A549 (cell line): ENCODE data around the gene DARS2. TPM values are rescaled to one million over a fixed set of nuclear protein-coding genes. Genes with fewer than 3 reads are reported as not detected.

Source experiments
- ATAC-seq, 2 experiments: fragments of 200-7000 bp in 1 of 2; fragments of >200 bp in 1 of 2; cut with Nextera tagmentation in 1 of 2; cut with Tn5 transposase in 1 of 2; 3 replicates each; pipeline versions ENCODE4 v1.8.0 to v1.9.1; 2018 to 2020; ENCODE audit warnings: mild to moderate bottlenecking in 1 of 2, moderate library complexity in 1 of 2
- CTCF ChIA-PET: fragments of 300-600 bp; sonication (Branson Sonifier 250); formaldehyde crosslinking; extraction: SDS; loops from one replicate; lab custom pipeline; 2021; ENCODE audit warnings: antibody characterized with exemption, inconsistent platforms; lab: Yijun Ruan, JAX
- POLR2A ChIA-PET: fragments of 350-600 bp; formaldehyde crosslinking; extraction: SDS; loops from one replicate; lab custom pipeline; 2021; ENCODE audit warnings: antibody characterized with exemption, inconsistent platforms; lab: Yijun Ruan, JAX
- DNase-seq, 2 experiments: peaks; one replicate each; pipeline versions ENCODE4 v3.0.0 to v3.0.0-alpha.2; 2011 to 2016; ENCODE audit warnings: low read depth in 1 of 2, low spot score in 1 of 2
- FAIRE-seq: peaks from 2 replicates; lab custom pipeline; 2011; peaks lifted over from hg19 to GRCh38; lab: Jason Lieb, UNC
- H3K27ac ChIP-seq, 2 experiments: fragments of >200 bp; sonication (Bioruptor Twin); formaldehyde crosslinking; 3 replicates each; pipeline ENCODE4 v1.5.1; 2016 to 2017
- H3K4me1 ChIP-seq: fragments of >200 bp; sonication (Bioruptor Twin); formaldehyde crosslinking; 3 replicates; pipeline ENCODE4 v1.6.1; 2016
- H3K4me2 ChIP-seq: fragments of >200 bp; sonication (Bioruptor Twin); formaldehyde crosslinking; 3 replicates; pipeline ENCODE4 v1.6.1; 2016
- H3K4me3 ChIP-seq: fragments of >200 bp; sonication (Bioruptor Twin); formaldehyde crosslinking; 3 replicates; pipeline ENCODE4 v1.5.1; 2016
- H3K9me3 ChIP-seq: fragments of >200 bp; sonication (Bioruptor Twin); formaldehyde crosslinking; 3 replicates; pipeline ENCODE4 v1.6.1; 2016
- ATOH8 ChIP-seq: fragments of 250-450 bp; sonication (Bioruptor Pico); IDR thresholded peaks from 2 replicates; pipeline ENCODE4 v1.5.0; 2020; ENCODE audit warnings: low read depth, mild to moderate bottlenecking, moderate library complexity
- CEBPB ChIP-seq, 2 experiments: fragments of >200 bp in 1 of 2; sonication (Bioruptor Twin) in 1 of 2; formaldehyde crosslinking in 1 of 2; IDR thresholded peaks; 2 replicates each; pipeline ENCODE4 v1.6.1; 2012 to 2016
- CHD2 ChIP-seq: fragments of 150-350 bp; IDR thresholded peaks from 2 replicates; pipeline ENCODE4 v1.6.1; 2014; ENCODE audit warnings: low read length; ENCODE audit not compliant: partially characterized antibody
- CHD4 ChIP-seq: fragments of 200-600 bp; sonication (generic); IDR thresholded peaks from 2 replicates; pipeline ENCODE4 v1.6.1; 2016; ENCODE audit warnings: antibody characterized with exemption, mild to moderate bottlenecking, borderline replicate concordance
- CTCF ChIP-seq: fragments of >200 bp; sonication (Bioruptor Twin); formaldehyde crosslinking; IDR thresholded peaks from 3 replicates; pipeline ENCODE4 v1.5.1; 2016
- E2F6 ChIP-seq: IDR thresholded peaks from 2 replicates; pipeline ENCODE4 v1.6.1; 2012; ENCODE audit warnings: low read depth, borderline replicate concordance
- EHF ChIP-seq: fragments of 250-450 bp; sonication (Bioruptor Pico); IDR thresholded peaks from 2 replicates; pipeline ENCODE4 v1.5.0; 2020; ENCODE audit warnings: mild to moderate bottlenecking
- ELK1 ChIP-seq: fragments of 150-350 bp; IDR thresholded peaks from 2 replicates; pipeline ENCODE4 v1.6.1; 2014; ENCODE audit warnings: low read depth, mild to moderate bottlenecking, low read length
- ESRRA ChIP-seq: fragments of 150-350 bp; IDR thresholded peaks from 2 replicates; pipeline ENCODE4 v1.6.1; 2014; ENCODE audit warnings: mild to moderate bottlenecking, low read length, borderline replicate concordance
- FOSB ChIP-seq: fragments of 250-450 bp; sonication (Bioruptor Pico); IDR thresholded peaks from 2 replicates; pipeline ENCODE4 v1.5.0; 2020; ENCODE audit warnings: mild to moderate bottlenecking, moderate library complexity
- GATA3 ChIP-seq: IDR thresholded peaks from 2 replicates; pipeline ENCODE4 v1.6.1; 2012; ENCODE audit warnings: borderline replicate concordance
- HDAC2 ChIP-seq: fragments of 200-600 bp; sonication (generic); IDR thresholded peaks from 2 replicates; pipeline ENCODE4 v1.6.1; 2016
- HES2 ChIP-seq: fragments of >200 bp; sonication (Bioruptor Twin); formaldehyde crosslinking; IDR thresholded peaks from 2 replicates; pipeline ENCODE4 v1.6.1; 2016
- HEYL ChIP-seq: fragments of 250-450 bp; sonication (Bioruptor Pico); IDR thresholded peaks from 2 replicates; pipeline ENCODE4 v1.8.0; 2021; ENCODE audit warnings: mild to moderate bottlenecking, moderate library complexity
- HOXA7 ChIP-seq: fragments of 250-450 bp; sonication (Bioruptor Pico); IDR thresholded peaks from 2 replicates; pipeline ENCODE4 v1.5.0; 2020; ENCODE audit warnings: mild to moderate bottlenecking, moderate library complexity
- HOXB13 ChIP-seq: fragments of 250-450 bp; sonication (Bioruptor Pico); IDR thresholded peaks from 2 replicates; pipeline ENCODE4 v1.5.0; 2020; ENCODE audit warnings: low read depth, mild to moderate bottlenecking, moderate library complexity
- MAFK ChIP-seq: fragments of 450-650 bp; IDR thresholded peaks from 2 replicates; pipeline ENCODE4 v1.6.1; 2014; ENCODE audit not compliant: partially characterized antibody
- MAX ChIP-seq: IDR thresholded peaks from 2 replicates; pipeline ENCODE4 v1.6.1; 2012
- MYC ChIP-seq: IDR thresholded peaks from 2 replicates; pipeline ENCODE4 v1.6.1; 2012; ENCODE audit warnings: mild to moderate bottlenecking, inconsistent platforms, low read length, improper control_type of control experiment, borderline replicate concordance
- NPAS2 ChIP-seq: fragments of 250-450 bp; sonication (Bioruptor Pico); IDR thresholded peaks from 2 replicates; pipeline ENCODE4 v1.8.0; 2022; ENCODE audit warnings: mild to moderate bottlenecking, moderate library complexity, borderline replicate concordance
- PHF8 ChIP-seq: fragments of 200-600 bp; sonication (generic); IDR thresholded peaks from 2 replicates; pipeline ENCODE4 v1.6.1; 2016; ENCODE audit warnings: low read depth, mild to moderate bottlenecking, antibody characterized with exemption, moderate library complexity, borderline replicate concordance
- POLR2A ChIP-seq: IDR thresholded peaks from 2 replicates; pipeline ENCODE4 v1.6.1; 2012; ENCODE audit warnings: mild to moderate bottlenecking, low read length
- POLR2AphosphoS2 ChIP-seq: conservative IDR thresholded peaks from 2 replicates; pipeline ENCODE4 v1.6.1; 2012; ENCODE audit warnings: low read length, improper control_type of control experiment, inconsistent platforms
- RAD21 ChIP-seq, 2 experiments: fragments of >200 bp in 1 of 2; sonication (Bioruptor Twin) in 1 of 2; formaldehyde crosslinking in 1 of 2; IDR thresholded peaks in 1 of 2; conservative IDR thresholded peaks in 1 of 2; 2 replicates in 1 of 2; 3 replicates in 1 of 2; pipeline ENCODE4 v1.6.1; 2012 to 2018; ENCODE audit warnings: inconsistent platforms in 1 of 2
- RARB ChIP-seq: fragments of 250-450 bp; sonication (Bioruptor Pico); IDR thresholded peaks from 2 replicates; pipeline ENCODE4 v1.8.0; 2021; ENCODE audit warnings: mild to moderate bottlenecking, moderate library complexity
- RCOR1 ChIP-seq: fragments of 150-350 bp; IDR thresholded peaks from 2 replicates; pipeline ENCODE4 v1.6.1; 2014; ENCODE audit warnings: antibody characterized with exemption, low read length, low read depth
- RFX5 ChIP-seq: fragments of 450-650 bp; IDR thresholded peaks from 2 replicates; pipeline ENCODE4 v1.7.1; 2014; ENCODE audit warnings: antibody characterized with exemption, mild to moderate bottlenecking, moderate library complexity
- SMC3 ChIP-seq: fragments of >200 bp; sonication (Bioruptor Twin); formaldehyde crosslinking; IDR thresholded peaks from 3 replicates; pipeline ENCODE4 v1.6.1; 2018; ENCODE audit warnings: inconsistent platforms
- TFCP2L1 ChIP-seq: fragments of 250-450 bp; sonication (Bioruptor Pico); IDR thresholded peaks from 2 replicates; pipeline ENCODE4 v1.5.0; 2021; ENCODE audit warnings: mild to moderate bottlenecking
- TP53 ChIP-seq: fragments of 250-450 bp; sonication (Bioruptor Pico); IDR thresholded peaks from 2 replicates; pipeline ENCODE4 v1.5.0; 2021; ENCODE audit warnings: mild to moderate bottlenecking, moderate library complexity
- ZC3H11A ChIP-seq: fragments of 450-650 bp; IDR thresholded peaks from 2 replicates; pipeline ENCODE4 v1.6.1; 2014; ENCODE audit warnings: antibody characterized with exemption, mild to moderate bottlenecking
- ZFP36 ChIP-seq: fragments of 450-650 bp; IDR thresholded peaks from 2 replicates; pipeline ENCODE4 v1.6.1; 2014; ENCODE audit warnings: borderline replicate concordance; ENCODE audit not compliant: partially characterized antibody
- WGBS: methylation state at CpG from one replicate; pipeline ENCODE4 v1.1.6; 2017; ENCODE audit errors: missing lambda C conversion rate; 5-methylcytosine and 5-hydroxymethylcytosine counted together
- polyA plus RNA-seq, 4 experiments: library from polyadenylated mRNA; depleted of rRNA in 3 of 4; stranded (reverse); fragments of >200 nt; fragmentation: RNase III in 1 of 4; extraction: RNeasy Plus Mini Kit Qiagen cat#74134 plus additional on column Dnase treatment in 1 of 4; gene quantifications; 2 replicates in 3 of 4; 3 replicates in 1 of 4; pipeline ENCODE4 v1.2.3, GENCODE V29; 2011 to 2017

The DARS2 gene
- polyA plus RNA-seq, 2 of the 4 experiments (the other 2 are of a cell fraction) = 43.1 to 70.4 TPM

GRCh38 chr1:173867141-173867752, 42.8 kb downstream of the DARS2 start (continued):
- no peak for TF ChIP-seq ELK1
- no peak for TF ChIP-seq HEYL
- peak; percentile 73 for TF ChIP-seq HOXA7 (CRISPR knock-in tag)
- no peak for TF ChIP-seq RFX5
- TF ChIP-seq POLR2AphosphoS2 = no peak
- no peak for TF ChIP-seq EHF
- peak; percentile 58 for TF ChIP-seq RARB (CRISPR knock-in tag)
- TF ChIP-seq MAFK = peak; percentile 11
- TF ChIP-seq CEBPB (IDR thresholded peaks at IDR 0.05) = no peak
- TF ChIP-seq TFCP2L1 (CRISPR knock-in tag) = 0 out of 2 replicates have a peak, but pooled peaks have one; percentile 34
- TF ChIP-seq HDAC2 = no peak
- TF ChIP-seq RCOR1 = no peak

GRCh38 chr1:173867753-173868265, 43.3 kb downstream of the DARS2 start, which contains the start of gene GAS5:
TSS of gene GAS5 (minus strand) at chr1:173867989.
- peaks cover 30% of the 10 kb centered on the region for H3K4me1 ChIP-seq
- peak; percentile 37; the same call in 1 of the 2 replicates for TF ChIP-seq GATA3
- TF ChIP-seq CHD4 = no peak
- no peak for TF ChIP-seq ZC3H11A
- TF ChIP-seq RFX5 = peak; percentile 63; the same call in 1 of the 2 replicates
- no peak for TF ChIP-seq HOXB13 (CRISPR knock-in tag)
- no peak for TF ChIP-seq MAFK
- no peak for TF ChIP-seq HES2
- no peak for TF ChIP-seq CHD2
- peak; percentile 85 for TF ChIP-seq FOSB (CRISPR knock-in tag)
- no peak for TF ChIP-seq ELK1
- TF ChIP-seq HDAC2 = no peak
- TF ChIP-seq CTCF = no peak
- TF ChIP-seq HOXA7 (CRISPR knock-in tag) = peak; percentile 28; the same call in 1 of the 2 replicates
- peak; percentile 95 for TF ChIP-seq PHF8
- TF ChIP-seq ZFP36 = no peak
- no peak for TF ChIP-seq RCOR1
- TF ChIP-seq MAX = peak; percentile 96
- no peak for TF ChIP-seq ESRRA
- TF ChIP-seq E2F6 = 0 out of 2 replicates have a peak, but pooled peaks have one; percentile 10
- TF ChIP-seq ATOH8 (CRISPR knock-in tag) = no peak
- TF ChIP-seq EHF = no peak
- TF ChIP-seq TP53 (CRISPR knock-in tag) = peak; percentile 72
- no peak for TF ChIP-seq NPAS2
- TF ChIP-seq SMC3 = no peak
- peak; percentile 29; the same call in 1 of the 2 replicates for TF ChIP-seq TFCP2L1 (CRISPR knock-in tag)
- peak; percentile 88; the same call in 1 of the 2 replicates for TF ChIP-seq MYC
- peak; percentile 99 for TF ChIP-seq POLR2A
- TF ChIP-seq RAD21 (conservative IDR thresholded peaks at IDR 0.05 in 1 of 2, IDR thresholded peaks at IDR 0.05 in 1 of 2) = no peak

More at GRCh38 chr1:173867753-173868265, 43.3 kb downstream of the DARS2 start, which contains the start of gene GAS5:
- FAIRE-seq (no peak), DNase-seq (peak; percentile 89 to 100), ATAC-seq (peak; percentile 71 to 90)
- ChIA-PET POLR2A (interaction anchor here (0.5 to 2.6 kb wide), 64 partner anchors 8 to 1416 kb away, joined by 3 to 26 read pairs (median 4); partner anchors contain the start of genes CACYBP, CENPL, DARS2 and KLHL20), CTCF (interaction anchor here (0.7 to 1.6 kb wide), 7 partner anchors 10 to 1324 kb away, joined by 3 to 5 read pairs (median 3); no protein-coding TSS in a partner anchor)
- H3K9me3 ChIP-seq = no peaks in the 10 kb centered on the region
- peak within 1 kb of the TSS; percentile 96 to 97 for H3K27ac ChIP-seq
- WGBS = 2% methylated on average over 22 of the region's 30 CpGs
- peak within 1 kb of the TSS; percentile 97 for H3K4me3 ChIP-seq
- peak within 1 kb of the TSS; percentile 92 for H3K4me2 ChIP-seq
